OCI-M2 (cell line): ENCODE measurements around the gene CAB39L.

Experiments
- DNase-seq: peaks from one replicate; lab custom pipeline; 2025; ENCODE audit not compliant: unreplicated experiment; lab: John Stamatoyannopoulos, UW

The CAB39L gene

DNA sequence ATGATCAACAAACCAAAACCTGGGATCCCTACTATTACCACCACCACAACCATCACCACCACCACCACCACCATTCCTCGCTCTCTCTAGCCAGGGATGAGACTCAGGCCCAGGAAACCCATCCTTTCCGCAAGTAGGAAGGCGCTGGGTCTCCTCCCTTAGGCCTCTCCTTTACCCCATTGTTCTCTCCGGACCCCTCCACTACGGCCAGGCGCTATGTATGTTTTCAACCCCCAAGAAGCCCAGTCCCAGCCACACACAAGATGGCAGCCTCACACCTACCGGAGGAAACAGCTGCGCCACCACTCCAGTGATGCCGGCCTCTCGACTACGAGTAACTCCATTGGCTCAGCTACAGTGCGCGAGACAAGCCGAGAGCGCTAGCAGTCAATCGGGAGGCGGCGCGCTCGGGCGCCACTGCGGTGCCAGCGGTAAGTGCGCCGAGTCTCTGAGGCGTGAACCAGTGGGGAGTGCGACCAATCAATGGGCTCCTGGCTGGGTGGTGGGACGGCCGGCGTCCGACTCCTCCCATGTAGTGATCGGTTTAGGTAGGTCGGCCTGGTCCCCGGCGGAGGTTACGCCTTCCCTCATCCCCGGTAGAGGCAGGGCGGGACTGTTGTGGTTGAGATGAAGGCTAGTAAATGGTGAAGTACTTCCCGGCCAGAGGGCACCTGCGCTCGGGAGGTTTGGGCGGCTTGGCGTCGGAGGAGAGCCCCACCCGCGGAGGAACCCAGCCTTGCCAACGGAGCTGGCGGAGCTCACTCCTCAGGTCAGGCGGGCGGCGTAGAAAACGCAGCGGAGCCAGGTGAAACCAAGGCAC is at the start of gene CAB39L, which contains the start of gene SETDB2:
Gene CAB39L, minus strand, starts transcription at position 361 of the 820 bp plus-strand sequence. CDS start 61,154 bp downstream, outside the sequence.
Gene SETDB2, plus strand, starts transcription at position 571 of the 820 bp plus-strand sequence. CDS start 7,620 bp downstream, outside the sequence.
- peak; percentile 96 for DNase-seq

DNA sequence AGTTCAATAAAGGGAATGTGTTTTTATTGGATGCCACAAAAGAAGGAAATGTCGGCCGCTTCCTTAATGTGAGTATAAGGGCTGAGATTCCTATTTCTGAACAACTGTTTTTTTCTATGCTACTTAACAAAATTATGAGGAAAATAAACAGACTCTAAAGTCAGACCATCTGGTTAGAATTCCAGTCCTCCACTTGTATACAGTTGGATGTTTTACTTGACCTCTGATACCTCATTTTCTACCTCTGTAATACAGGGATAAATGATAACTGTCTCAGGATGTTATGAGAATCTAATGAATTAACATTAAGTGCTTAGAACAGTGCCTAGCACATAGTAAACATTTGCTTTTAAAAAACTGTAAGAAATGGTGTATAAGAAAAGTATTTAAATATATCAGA is 44.7 kb upstream of the CAB39L start:
- DNase-seq = no peak

DNA sequence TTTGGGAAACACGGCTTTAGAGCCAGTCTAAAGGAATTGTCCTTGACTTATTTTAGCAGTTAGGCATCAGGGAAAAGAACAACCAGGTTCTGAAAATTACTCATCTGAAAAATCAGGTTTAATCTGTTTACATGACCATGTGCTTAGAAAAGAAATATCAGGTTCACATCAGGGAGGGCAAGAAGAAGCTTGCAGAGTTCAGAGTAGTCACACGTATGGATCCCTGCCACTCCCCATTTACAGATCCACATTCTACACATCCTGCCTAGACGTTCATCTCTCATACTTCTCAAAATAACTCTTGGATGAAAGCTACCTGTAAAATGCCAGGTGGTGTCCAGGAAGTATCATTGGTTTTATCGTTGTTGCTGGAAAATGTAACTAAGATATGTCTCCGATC is 37.9 kb upstream of the CAB39L start:
- no peak for DNase-seq

DNA sequence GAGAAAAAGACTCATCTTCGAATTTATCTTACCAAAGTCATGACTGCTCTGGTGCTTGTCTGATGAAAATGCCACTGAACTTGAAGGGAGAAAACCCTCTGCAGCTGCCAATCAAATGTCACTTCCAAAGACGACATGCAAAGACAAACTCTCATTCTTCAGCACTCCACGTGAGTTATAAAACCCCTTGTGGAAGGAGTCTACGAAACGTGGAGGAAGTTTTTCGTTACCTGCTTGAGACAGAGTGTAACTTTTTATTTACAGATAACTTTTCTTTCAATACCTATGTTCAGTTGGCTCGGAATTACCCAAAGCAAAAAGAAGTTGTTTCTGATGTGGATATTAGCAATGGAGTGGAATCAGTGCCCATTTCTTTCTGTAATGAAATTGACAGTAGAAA is 32.7 kb upstream of the CAB39L start:
- no peak for DNase-seq

DNA sequence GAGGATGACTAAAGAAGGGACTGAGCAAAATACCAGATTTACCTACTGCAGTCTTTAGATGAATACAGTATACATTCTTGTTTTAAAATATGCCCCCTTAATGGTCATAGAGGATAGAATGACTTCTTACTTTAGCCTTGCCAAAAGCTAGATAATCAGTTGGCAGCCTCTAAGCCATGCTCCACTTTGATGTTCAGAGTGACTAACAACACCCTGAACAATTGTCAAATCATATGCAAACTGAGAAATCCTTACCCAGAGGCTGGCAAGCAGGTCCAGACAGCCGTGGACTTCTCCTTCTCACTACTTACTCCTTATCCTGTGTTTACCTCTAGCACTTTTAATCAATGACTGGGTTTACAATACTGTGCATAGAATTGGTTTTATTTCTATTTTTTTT is 28.3 kb upstream of the CAB39L start:
- no peak for DNase-seq

DNA sequence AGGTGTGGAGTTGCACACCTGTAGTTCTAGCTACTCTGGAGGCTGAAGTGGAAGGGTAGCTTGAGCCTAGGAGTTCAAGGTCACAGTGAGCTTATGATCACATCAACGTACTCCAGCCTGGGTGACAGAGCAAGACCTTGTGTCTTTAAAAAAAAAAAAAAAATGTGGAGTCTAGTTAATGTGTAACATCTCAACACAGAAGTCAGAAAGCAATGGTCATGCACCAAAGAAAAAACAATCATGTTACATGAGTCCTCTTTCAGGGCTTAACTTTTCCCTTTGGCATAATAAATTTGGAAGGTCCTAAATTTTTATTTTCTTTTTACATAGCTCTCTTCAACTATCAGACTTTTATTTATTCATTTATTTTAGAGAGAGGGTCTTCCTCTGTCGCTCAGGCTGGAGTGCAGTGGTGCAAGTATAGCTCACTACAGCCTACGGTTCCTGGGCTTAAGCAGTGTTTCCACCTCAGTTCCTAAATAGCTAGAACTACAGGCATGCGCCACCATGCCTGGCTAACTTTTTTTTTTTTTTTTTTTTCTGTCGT is 22.5 kb upstream of the CAB39L start:
- no peak for DNase-seq

DNA sequence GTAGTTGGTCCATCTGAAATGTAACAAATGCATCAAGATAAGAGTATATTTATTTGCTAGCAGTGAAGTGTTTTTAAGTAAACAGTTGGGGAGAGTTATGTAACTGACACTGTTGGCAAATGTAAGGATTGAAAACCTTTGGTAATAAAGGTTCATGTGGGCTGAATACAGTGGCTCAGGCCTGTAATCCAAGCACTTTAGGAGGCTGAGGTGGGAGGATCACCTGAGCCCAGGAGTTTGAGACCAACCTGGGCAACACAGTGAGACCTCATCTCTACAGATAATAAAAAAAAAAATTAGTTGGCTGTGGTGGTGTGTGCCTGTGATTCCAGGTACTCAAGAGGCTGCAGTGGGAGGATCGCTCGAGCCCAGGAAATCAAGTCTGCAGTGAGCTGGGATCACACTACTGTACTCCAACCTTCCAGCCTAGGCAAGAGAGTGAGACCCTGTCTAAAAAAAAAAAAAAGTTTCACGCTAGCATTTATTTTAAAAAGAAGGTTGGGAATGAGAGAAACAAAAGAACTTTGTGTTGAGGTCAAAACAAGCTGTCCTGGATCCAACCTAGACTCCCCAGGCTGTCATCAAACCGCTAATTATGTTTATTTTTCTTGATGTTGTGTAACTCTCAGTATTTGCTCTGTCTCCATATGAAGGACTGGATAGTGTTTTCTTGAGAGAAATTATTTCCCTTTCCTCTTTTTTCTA is 20.9 kb upstream of the CAB39L start:
- DNase-seq = no peak

DNA sequence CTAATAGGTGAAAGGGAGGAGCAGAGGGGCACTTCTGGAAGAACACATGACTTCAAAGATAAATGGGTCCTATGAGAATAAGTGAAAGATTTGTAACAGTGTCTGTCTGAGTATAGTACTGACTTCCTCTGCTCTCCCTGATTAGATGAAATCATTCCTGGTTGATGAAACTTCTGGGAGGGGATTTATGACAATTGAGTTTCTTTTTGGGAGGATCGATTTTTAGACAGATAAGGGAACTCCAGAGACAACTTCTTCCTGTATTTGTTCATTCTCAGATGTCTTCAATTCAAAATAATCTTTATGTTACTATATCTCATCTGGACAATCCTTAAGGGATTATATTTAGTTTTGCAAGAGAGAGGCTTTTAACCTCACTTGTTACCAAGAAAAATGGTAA is 20.2 kb upstream of the CAB39L start:
- DNase-seq = no peak

DNA sequence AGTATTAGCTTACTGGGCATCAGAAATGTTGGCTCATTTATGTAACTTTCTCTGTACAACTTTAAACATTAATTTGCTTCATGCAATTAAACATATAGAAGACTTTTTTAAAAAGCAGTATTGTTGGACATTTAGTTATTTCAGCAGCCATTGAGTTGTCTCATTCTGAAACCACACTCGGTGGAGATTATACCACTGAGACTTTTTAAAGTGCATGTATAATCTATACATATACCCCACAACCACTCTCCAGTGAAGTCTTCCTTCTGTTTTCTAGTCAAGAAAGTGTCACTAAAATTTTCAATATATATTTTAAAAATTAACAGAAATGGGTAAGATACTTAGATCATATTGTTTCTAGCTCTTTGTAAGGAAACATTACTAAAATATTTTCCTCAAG is 15.7 kb upstream of the CAB39L start:
- no peak for DNase-seq

DNA sequence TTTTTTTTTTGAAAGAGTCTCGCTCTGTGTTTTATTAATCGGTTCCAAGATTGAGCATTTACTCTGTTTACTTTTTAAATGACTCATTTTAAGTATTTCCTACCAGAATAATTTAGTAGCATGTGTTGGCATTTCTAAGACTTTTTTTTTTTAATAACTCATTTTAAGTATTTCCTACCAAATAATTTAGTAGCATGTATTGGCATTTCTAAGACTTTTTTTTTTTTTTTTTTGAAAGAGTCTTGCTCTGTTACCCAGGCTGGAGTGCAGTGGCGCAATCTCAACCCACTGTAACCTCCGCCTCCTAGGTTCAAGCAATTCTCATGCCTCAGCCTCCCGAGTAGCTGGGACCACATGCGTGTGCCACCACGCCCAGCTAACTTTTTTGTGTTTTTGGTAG is 13.4 kb upstream of the CAB39L start:
- no peak for DNase-seq

DNA sequence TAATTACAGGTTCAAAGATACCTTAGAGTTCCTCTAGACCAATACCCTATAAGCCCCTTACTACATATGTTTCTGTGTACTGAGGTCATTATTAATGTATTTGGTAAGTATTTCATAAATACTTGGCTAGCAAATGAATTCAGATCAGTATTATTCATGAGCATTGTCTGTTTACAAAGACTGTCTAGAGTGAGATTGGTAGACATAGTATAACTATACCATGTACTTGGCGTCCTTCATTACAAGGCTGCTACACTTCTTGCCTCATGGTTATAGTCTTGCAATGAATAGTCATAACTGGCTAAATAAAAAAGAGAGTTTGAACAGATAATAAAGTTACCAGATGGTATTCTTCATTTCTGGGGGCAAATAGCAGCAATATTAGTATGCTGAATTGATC is 12.3 kb upstream of the CAB39L start:
- DNase-seq = no peak

DNA sequence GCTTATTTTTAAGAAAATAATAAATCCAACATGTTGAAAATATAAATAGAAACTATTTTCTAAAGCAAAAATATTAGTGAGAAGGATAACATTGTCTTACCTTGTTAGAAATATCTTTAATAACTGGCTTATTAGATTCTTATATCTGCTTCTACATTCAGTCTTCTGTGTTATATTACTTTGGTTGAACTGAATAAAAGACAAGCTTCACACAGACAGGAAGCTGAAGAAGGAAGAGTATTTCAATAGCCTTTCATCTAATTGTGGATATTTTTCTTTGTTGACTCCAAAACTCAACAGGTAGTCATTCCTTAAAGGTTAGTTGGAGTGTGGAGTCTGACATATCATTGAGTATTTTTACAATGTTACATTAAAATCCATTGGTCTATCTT is 11.1 kb upstream of the CAB39L start:
- no peak for DNase-seq

DNA sequence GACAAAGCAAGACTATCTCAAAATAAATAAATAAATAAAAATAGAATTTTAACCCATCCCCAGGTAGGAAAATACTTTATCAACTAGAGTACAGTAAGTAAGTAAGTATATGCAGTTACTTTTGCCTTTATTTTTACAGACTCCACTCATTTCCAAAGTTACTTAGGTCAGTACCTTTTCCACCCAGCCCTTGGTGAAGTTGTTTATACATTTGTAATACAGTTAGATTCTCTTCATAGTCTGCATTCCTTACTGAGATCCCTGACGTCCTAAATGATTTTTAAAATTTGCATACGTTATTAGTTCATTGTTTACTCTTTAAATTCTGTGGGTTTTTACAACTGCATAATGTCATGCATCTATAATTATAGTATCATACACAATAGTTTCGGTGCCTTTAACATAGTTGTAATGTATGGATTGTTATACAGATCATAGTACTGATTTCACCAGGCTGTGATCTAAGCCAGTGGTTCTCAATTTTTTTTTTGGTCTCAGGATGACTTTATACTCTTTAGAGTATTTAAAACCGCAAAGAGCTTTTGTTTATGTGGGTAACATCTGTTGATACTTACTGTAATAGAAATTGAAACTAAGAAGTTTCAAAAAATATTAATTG is 10.6 kb upstream of the CAB39L start:
- no peak for DNase-seq

DNA sequence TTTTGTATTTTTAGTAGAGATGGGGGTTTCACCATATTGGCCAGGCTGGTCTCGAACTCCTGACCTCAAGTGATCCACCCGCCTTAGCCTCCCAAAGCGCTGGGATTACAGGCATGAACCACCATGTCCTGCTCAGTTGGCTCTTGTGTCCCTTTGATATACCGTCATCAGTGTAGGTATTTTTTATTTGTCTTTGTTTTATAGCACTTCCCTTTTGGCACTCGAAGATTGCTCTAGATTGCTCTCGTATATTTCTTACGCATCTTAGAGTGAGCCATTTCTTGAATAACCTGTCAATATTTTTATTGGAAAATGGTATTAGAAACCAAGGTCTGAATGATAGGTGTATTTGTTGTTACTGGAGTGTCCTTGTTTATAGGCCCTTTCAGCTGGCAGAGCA is 9.6 kb upstream of the CAB39L start:
- no peak for DNase-seq

DNA sequence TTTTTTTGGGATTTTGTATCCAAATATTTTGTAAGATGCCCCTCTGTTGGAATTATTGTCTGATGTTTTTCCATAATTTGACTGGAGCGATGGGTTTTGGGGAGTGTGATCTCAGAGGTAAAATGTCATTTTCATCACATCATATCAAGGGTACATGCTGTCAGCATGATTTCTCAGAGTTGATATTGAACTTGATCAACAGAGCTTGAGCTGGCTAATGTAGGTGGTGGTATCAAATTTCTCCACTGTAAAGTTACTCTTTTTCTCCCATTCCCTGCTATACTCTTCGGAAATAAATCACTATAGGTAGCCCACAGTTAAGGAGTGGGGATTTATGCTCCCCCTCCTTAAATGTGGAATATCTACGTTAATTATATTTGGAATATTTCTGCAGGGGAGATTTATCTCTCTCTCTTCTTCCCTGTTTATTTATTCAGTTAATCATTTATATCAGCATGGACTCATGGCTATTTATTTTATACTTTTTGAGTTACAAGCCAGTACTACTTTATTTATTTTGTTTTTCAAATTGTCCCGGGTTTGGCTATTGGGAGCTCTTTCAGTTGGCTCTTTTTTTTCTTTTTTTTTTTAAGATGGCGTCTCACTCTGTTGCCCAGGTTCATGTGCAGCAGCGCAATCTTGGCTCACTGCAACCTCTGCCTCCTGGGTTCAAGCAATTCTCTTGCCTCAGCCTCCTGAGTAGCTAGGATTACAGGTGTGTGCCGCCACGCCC is 9.0 kb upstream of the CAB39L start:
- no peak for DNase-seq

DNA sequence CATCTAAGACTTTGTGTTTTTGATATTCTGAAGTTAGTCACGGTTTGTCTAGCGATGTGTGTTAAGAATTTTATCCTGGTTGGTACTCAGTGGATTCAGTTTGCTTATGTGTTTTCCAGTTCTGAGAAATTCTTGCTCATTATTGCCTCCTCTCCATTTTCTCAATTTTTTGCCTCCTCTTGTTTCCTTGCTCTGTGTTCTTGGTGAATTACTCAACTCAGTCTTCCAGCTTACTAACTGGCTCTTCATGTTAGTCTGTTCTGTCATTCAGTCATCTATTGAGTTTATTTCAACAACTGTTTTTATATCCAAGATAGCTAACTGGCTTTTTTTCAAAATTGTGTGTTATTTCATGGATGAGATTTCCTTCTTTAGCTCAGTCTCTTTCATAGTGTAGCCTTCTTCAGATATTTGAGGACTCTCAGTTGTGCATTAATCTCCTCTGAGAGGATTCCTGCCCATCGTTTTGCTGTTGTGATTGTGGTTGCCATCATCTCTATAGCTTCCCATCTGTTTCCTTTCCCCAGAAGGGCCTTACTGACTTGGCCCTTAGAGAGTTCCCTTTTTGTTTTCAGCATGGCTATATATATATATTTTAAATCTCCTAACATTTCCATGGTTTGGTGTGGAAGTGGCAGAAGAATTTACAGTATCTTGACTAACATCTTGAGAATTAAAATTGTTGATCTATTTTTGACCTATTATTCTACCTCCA is 6.4 kb upstream of the CAB39L start:
- no peak for DNase-seq

DNA sequence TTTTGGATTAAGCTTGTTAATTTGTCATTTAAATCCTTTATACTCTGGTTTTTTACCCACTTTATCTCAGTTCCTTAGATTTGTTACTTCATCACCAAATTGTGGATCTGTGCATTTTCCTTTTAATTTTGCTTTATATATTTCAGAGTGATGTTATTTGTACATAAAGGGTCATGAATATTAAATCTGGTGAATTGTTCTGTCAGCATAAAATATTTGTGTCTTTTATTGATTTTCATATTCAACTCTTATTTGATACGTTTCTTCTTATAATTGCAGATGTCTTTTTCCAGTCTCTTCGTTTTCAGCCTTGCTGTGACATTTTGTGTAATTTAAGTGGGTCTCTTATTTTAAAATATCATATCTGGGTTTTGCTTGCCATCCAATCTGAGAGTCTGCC is 4.9 kb upstream of the CAB39L start:
- no peak for DNase-seq

DNA sequence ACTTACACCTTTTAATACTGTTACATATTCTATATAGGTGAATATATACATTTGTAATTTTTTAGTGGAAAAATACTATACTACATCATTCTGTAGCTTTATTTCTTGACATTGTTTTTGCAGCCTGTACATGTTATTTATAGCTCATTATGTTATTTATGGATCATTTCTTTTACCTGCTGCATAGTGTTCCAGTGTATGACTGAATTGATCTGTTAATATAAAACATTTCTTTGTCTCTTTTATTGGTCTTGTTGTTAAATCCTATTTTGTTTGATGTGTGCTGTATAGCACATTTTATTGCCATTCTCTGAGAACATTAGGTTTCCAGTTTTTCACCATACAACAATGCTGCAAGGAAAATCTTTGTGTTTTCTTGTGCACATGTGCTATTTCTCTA is 2.6 kb upstream of the CAB39L start:
- DNase-seq = no peak

DNA sequence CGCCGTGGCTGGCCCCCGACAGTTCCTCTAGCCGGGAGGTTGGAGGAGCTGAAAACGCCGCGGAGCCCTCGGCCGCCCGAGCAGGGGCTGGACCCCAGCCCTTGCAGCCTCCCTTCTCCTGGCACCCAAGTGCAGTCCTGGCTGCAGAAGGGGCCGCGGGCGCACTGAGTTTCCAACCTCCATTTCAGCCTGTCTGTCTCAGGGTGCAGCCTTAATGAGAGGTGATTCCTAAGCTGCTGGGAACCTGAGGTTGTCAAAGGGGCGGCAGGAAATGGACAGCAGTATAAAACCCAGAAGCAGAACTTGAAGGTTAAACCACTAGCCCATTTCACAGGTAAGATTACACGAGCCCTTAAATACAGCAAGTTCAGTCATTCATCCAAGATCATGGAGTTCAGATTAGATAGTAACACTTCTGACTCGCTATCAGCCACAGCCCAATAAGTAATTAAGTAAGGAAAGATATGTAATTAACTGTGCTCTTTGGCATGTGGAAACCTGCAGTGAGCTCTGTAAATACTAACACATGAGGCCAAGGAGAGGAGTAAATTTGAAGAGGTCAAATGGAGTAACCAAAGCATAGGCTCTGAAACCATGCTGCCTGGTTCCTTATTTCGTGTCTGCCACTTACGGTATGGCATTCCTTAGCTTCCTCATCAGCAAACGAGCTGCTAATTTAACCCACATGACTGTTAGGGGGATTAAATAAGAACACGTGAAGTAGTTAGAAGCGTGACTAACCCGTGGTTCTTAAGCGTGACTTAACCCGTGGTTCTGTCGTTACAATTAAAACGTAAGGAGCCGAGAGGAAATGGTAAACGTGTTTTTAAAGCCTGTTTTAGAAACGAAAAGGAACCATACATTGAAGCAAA is 896 bp upstream of the CAB39L start:
- DNase-seq = peak; percentile 31

DNA sequence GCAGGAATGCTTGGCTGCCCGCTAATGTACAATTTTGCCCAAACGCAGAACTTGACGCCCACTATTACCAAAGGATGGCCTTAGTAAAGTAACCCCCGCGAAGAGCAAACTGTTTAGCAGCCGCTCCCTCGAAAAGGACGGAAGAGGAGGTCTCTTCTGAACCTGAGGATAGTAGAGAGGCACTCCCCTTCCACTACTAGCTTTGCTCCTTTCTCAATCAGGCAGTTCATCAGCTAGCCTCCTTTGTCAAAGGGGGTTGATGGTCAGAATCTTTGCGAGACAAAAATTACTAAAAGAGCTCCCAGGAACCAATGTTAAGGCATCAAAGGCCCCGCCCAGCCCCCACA is 534 bp downstream of the CAB39L start:
- no peak for DNase-seq
